Trophoblast cell (in vitro differentiated cells and primary cell): ENCODE data around the gene SKAP1.

Source experiments
- DNase-seq, 2 donors: peaks; one replicate each; pipeline ENCODE4 v3.0.0-alpha.2; 2016
- H2AFZ ChIP-seq: 2 replicates; pipeline ENCODE4 v1.6.1; 2013; ENCODE audit warnings: low read length, moderate library complexity, mild to moderate bottlenecking; ENCODE audit not compliant: insufficient read depth, poor library complexity
- H2AK5ac ChIP-seq: 2 replicates; pipeline ENCODE4 v1.6.1; 2013; ENCODE audit warnings: mild to moderate bottlenecking, low read length
- H2BK120ac ChIP-seq: 2 replicates; pipeline ENCODE4 v1.6.1; 2013; ENCODE audit warnings: low read length, mild to moderate bottlenecking, moderate library complexity; ENCODE audit not compliant: insufficient read depth, poor library complexity
- H2BK12ac ChIP-seq: 2 replicates; pipeline ENCODE4 v1.6.1; 2013; ENCODE audit warnings: mild to moderate bottlenecking, low read length, moderate library complexity
- H2BK5ac ChIP-seq: 2 replicates; pipeline ENCODE4 v1.6.1; 2013; ENCODE audit warnings: low read length, low read depth, moderate library complexity, mild to moderate bottlenecking; ENCODE audit not compliant: poor library complexity
- H3K14ac ChIP-seq: 2 replicates; pipeline ENCODE4 v1.6.1; 2013; ENCODE audit warnings: mild to moderate bottlenecking, low read length
- H3K18ac ChIP-seq: 2 replicates; pipeline ENCODE4 v1.6.1; 2013; ENCODE audit warnings: mild to moderate bottlenecking, low read length
- H3K23ac ChIP-seq: 2 replicates; pipeline ENCODE4 v1.6.1; 2013; ENCODE audit warnings: low read length
- H3K27ac ChIP-seq: 2 replicates; pipeline ENCODE4 v1.5.1; 2013; ENCODE audit warnings: low read depth, mild to moderate bottlenecking, inconsistent platforms, low read length, moderate library complexity
- H3K27me3 ChIP-seq: 2 replicates; pipeline ENCODE4 v1.6.1; 2013; ENCODE audit warnings: inconsistent platforms, mild to moderate bottlenecking, low read length, moderate library complexity; ENCODE audit not compliant: insufficient read depth
- H3K36me3 ChIP-seq, 2 experiments: 1 replicate in 1 of 2; 2 replicates in 1 of 2; pipeline ENCODE4 v1.6.1; 2013; ENCODE audit warnings: low read length in 2 of 2, mild to moderate bottlenecking in 2 of 2, moderate library complexity in 1 of 2; ENCODE audit not compliant: insufficient read depth in 2 of 2, control insufficient read depth in 1 of 2
- H3K4ac ChIP-seq: 2 replicates; pipeline ENCODE4 v1.6.1; 2013; ENCODE audit warnings: low read depth, mild to moderate bottlenecking, low read length, moderate library complexity
- H3K4me1 ChIP-seq, 2 experiments: 1 replicate in 1 of 2; 2 replicates in 1 of 2; pipeline ENCODE4 v1.6.1; 2013; ENCODE audit warnings: low read length in 2 of 2, mild to moderate bottlenecking in 2 of 2, moderate library complexity in 1 of 2; ENCODE audit not compliant: insufficient read depth in 2 of 2, control insufficient read depth in 1 of 2
- H3K4me2 ChIP-seq: 2 replicates; pipeline ENCODE4 v1.6.1; 2013; ENCODE audit warnings: inconsistent platforms, mild to moderate bottlenecking, low read length, moderate library complexity
- H3K4me3 ChIP-seq: 2 replicates; pipeline ENCODE4 v1.5.1; 2013; ENCODE audit warnings: mild to moderate bottlenecking, low read depth, low read length, inconsistent platforms
- H3K79me1 ChIP-seq: one replicate; pipeline ENCODE4 v1.6.1; 2013; ENCODE audit warnings: low read length
- H3K79me2 ChIP-seq: 2 replicates; pipeline ENCODE4 v1.6.1; 2013; ENCODE audit warnings: low read length, mild to moderate bottlenecking; ENCODE audit not compliant: control insufficient read depth, insufficient read depth, poor library complexity
- H3K9ac ChIP-seq: 2 replicates; pipeline ENCODE4 v1.6.1; 2013; ENCODE audit warnings: mild to moderate bottlenecking, low read length
- H3K9me3 ChIP-seq: 2 replicates; pipeline ENCODE4 v1.6.1; 2013; ENCODE audit warnings: low read depth, mild to moderate bottlenecking, control low read depth, inconsistent platforms, low read length; ENCODE audit not compliant: insufficient read depth
- H4K12ac ChIP-seq: 2 replicates; pipeline ENCODE4 v1.6.1; 2013; ENCODE audit warnings: low read depth, mild to moderate bottlenecking, low read length, moderate library complexity
- H4K8ac ChIP-seq: 2 replicates; pipeline ENCODE4 v1.6.1; 2013; ENCODE audit warnings: low read depth, mild to moderate bottlenecking, low read length, moderate library complexity
- H4K91ac ChIP-seq: one replicate; pipeline ENCODE4 v1.6.1; 2013; ENCODE audit warnings: low read depth, mild to moderate bottlenecking, low read length, moderate library complexity
- WGBS: extraction: QIAGEN DNeasy Blood & Tissue Kit; methylation state at CpG from one replicate; pipeline ENCODE4 v1.1.7; 2013; ENCODE audit warnings: missing lambda C conversion rate; ENCODE audit not compliant: insufficient read length, insufficient coverage; ENCODE audit errors: extremely low coverage; 5-methylcytosine and 5-hydroxymethylcytosine counted together

Gene SKAP1

DNA sequence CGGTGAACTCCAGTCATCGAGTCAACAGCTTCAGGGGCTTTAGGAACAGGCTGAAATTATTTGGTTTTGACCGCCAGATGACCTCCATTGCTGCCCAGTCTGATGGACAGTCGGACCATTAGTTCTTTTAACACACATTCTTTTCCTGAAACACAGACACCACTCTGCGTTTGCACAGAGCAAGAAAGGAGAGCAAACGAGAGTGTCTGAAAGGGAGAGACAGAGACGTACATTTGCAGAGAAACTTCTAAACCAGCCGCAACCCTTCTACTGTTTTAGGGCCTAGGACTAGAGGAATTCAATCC, 166.3 kb downstream of the SKAP1 start:
- no peak overlapping the region for H2BK12ac ChIP-seq
- H4K91ac ChIP-seq, result no peak overlapping the region
- H2AFZ ChIP-seq, result no peak overlapping the region
- no peaks in the 10 kb centered on the region for H3K79me1 ChIP-seq
- DNase-seq, result no peak
- no peak overlapping the region for H3K18ac ChIP-seq
- no peaks in the 10 kb centered on the region for H3K9me3 ChIP-seq
- no peaks in the 10 kb centered on the region for H3K27me3 ChIP-seq
- H3K79me2 ChIP-seq, result no peaks in the 10 kb centered on the region
- H2AK5ac ChIP-seq, result no peak overlapping the region
- H3K14ac ChIP-seq, result no peak overlapping the region
- no CpG with 5 or more reads among the region's 8 CpGs for WGBS
- no peak overlapping the region for H4K8ac ChIP-seq
- H3K4me3 ChIP-seq, result no peak overlapping the region
- no peaks in the 10 kb centered on the region for H3K36me3 ChIP-seq
- H4K12ac ChIP-seq, result no peak overlapping the region
- no peak overlapping the region for H3K27ac ChIP-seq
- no peak overlapping the region for H2BK120ac ChIP-seq
- H3K4me2 ChIP-seq, result no peak overlapping the region
- no peak overlapping the region for H3K4ac ChIP-seq
- H3K23ac ChIP-seq, result no peak overlapping the region
- no peak overlapping the region for H2BK5ac ChIP-seq
- no peak overlapping the region for H3K9ac ChIP-seq
- no peaks in the 10 kb centered on the region for H3K4me1 ChIP-seq

- Histone ChIP-seq H4K8ac (no peak overlapping the region), H3K27me3 (no peaks in the 10 kb centered on the region), H3K18ac (no peak overlapping the region), H2BK5ac (no peak overlapping the region), H3K14ac (no peak overlapping the region), H2BK12ac (no peak overlapping the region), H3K23ac (no peak overlapping the region), H4K91ac (no peak overlapping the region), H2BK120ac (no peak overlapping the region), H3K36me3 (no peaks in the 10 kb centered on the region), H3K79me2 (no peaks in the 10 kb centered on the region), H3K27ac (no peak overlapping the region), H3K4me3 (no peak overlapping the region), H3K9ac (no peak overlapping the region), H3K79me1 (no peaks in the 10 kb centered on the region), H4K12ac (no peak overlapping the region), H2AFZ (no peak overlapping the region), H3K4me2 (no peak overlapping the region), H3K9me3 (no peaks in the 10 kb centered on the region), H3K4me1 (no peaks in the 10 kb centered on the region), H2AK5ac (no peak overlapping the region), H3K4ac (no peak overlapping the region)
- WGBS, result no CpG with 5 or more reads among the region's 2 CpGs
- DNase-seq, result peak in 1 of 2 donors; percentile 12
Observed at GRCh38 chr17:48262982-48263730, 166.9 kb downstream of the SKAP1 start.

DNA sequence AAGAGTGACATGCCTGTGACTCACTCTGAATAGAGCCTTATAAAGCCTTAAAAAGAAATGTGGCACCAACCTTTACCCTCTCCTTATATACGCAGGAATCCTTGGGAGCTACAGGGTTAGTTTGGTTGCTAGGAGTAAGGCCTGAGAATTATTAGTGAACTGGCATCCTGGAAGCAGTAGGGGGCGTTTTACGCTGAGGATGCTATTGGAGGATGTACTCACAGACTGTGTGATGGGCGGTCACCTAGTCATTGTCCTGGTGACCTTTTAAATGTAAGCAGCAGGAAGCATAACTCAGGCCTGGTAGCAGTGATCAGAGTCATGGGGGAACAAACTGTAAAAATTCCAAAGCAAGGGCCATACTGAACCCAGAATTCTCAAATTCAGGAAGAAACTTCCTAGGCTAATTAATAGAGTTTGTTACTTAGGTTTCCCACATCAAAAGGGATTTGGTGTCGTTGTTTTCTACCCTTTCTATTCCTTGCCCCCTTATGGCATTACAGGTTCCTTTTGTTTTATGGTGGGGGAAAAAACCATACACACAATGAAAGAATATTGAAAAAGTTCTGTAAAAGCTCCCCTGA, 168.6 kb downstream of the SKAP1 start:
- Histone ChIP-seq H4K12ac (no peak overlapping the region), H3K79me2 (no peaks in the 10 kb centered on the region), H2BK120ac (no peak overlapping the region), H2AFZ (no peak overlapping the region), H3K27ac (no peak overlapping the region), H3K18ac (no peak overlapping the region), H3K4ac (no peak overlapping the region), H2AK5ac (no peak overlapping the region), H3K4me3 (no peak overlapping the region), H2BK5ac (no peak overlapping the region), H4K91ac (no peak overlapping the region), H3K4me2 (no peak overlapping the region), H3K79me1 (no peaks in the 10 kb centered on the region), H3K9ac (no peak overlapping the region), H3K4me1 (no peaks in the 10 kb centered on the region), H3K14ac (no peak overlapping the region), H3K9me3 (no peaks in the 10 kb centered on the region), H3K27me3 (no peaks in the 10 kb centered on the region), H4K8ac (no peak overlapping the region), H2BK12ac (no peak overlapping the region), H3K23ac (no peak overlapping the region), H3K36me3 (no peaks in the 10 kb centered on the region)
- peak; percentile 7 to 28 for DNase-seq
- no CpG with 5 or more reads among the region's 5 CpGs for WGBS

GRCh38 chr17:48259694-48260291, 170.2 kb downstream of the SKAP1 start:
- Histone ChIP-seq H3K23ac (no peak overlapping the region), H4K12ac (no peak overlapping the region), H3K79me1 (no peaks in the 10 kb centered on the region), H3K14ac (no peak overlapping the region), H3K27ac (no peak overlapping the region), H3K27me3 (no peaks in the 10 kb centered on the region), H3K4me2 (no peak overlapping the region), H3K4ac (no peak overlapping the region), H3K36me3 (no peaks in the 10 kb centered on the region), H3K9me3 (no peaks in the 10 kb centered on the region), H4K8ac (no peak overlapping the region), H3K18ac (no peak overlapping the region), H2AFZ (no peak overlapping the region), H2BK12ac (no peak overlapping the region), H3K9ac (no peak overlapping the region), H3K79me2 (no peaks in the 10 kb centered on the region), H4K91ac (no peak overlapping the region), H2BK5ac (no peak overlapping the region), H3K4me3 (no peak overlapping the region), H2BK120ac (no peak overlapping the region), H2AK5ac (no peak overlapping the region), H3K4me1 (no peaks in the 10 kb centered on the region)
- DNase-seq, result peak in 1 of 2 donors; percentile 16
- WGBS, result no CpG with 5 or more reads among the region's 3 CpGs
